HepG2 (cell line): ENCODE measurements around the gene CIT. TPM values are rescaled to one million over a fixed set of nuclear protein-coding genes. Genes with fewer than 3 reads are reported as not detected.

Experiments
- AHR ChIP-seq: IDR thresholded peaks from 2 replicates; pipeline ENCODE4 v1.6.1; 2018; ENCODE audit warnings: missing genetic modification reagents, missing compliant biosample characterization
- RXRA ChIP-seq: sonication (generic); formaldehyde crosslinking; IDR thresholded peaks from 2 replicates; pipeline ENCODE4 v1.5.1; 2020; ENCODE audit warnings: missing genetic modification reagents
- TP53 ChIP-seq: sonication (generic); formaldehyde crosslinking; conservative IDR thresholded peaks from 2 replicates; pipeline ENCODE4 v1.4.0; 2020; ENCODE audit warnings: missing genetic modification reagents
- ZBTB40 ChIP-seq, 2 experiments: fragments of 450-650 bp in 1 of 2; sonication (generic) in 1 of 2; formaldehyde crosslinking in 1 of 2; IDR thresholded peaks; 2 replicates each; pipeline versions ENCODE4 v1.6.1 to v1.8.0; 2016 to 2022; ENCODE audit warnings: antibody characterized with exemption in 1 of 2, mild to moderate bottlenecking in 1 of 2, missing genetic modification reagents in 1 of 2
- ZNF543 ChIP-seq: sonication (generic); formaldehyde crosslinking; IDR thresholded peaks from 2 replicates; pipeline ENCODE4 v1.4.0; 2020; ENCODE audit warnings: mild to moderate bottlenecking, missing genetic modification reagents
- polyA plus RNA-seq, 8 experiments: library from polyadenylated mRNA; depleted of rRNA in 3 of 8; stranded (reverse) in 7 of 8; unstranded in 1 of 8; fragments of >200 nt; fragmentation: Illumina TruSeq in 4 of 8; extraction: Trizol in 4 of 8; gene quantifications; 2 replicates each; pipeline versions ENCODE4 v1.2.1 to v1.2.3, GENCODE V29; 2011 to 2016; ENCODE audit warnings: low read depth in 4 of 8, missing spikeins in 1 of 8, mixed read lengths in 1 of 8; ENCODE audit not compliant: insufficient read depth in 1 of 8
- total RNA-seq, 5 experiments: library from RNA; depleted of rRNA; stranded (reverse); fragments of >200 nt; fragmentation: Illumina TruSeq; extraction: Trizol; gene quantifications; 2 replicates each; pipeline ENCODE4 v1.2.3, GENCODE V29; 2016; ENCODE audit warnings: low read depth in 1 of 5

CIT gene
- total and polyA plus RNA-seq, 2 of the 13 experiments (the other 11 are each of a cell fraction or from before 2014, with no cell fraction given): 7.7 to 11.7 TPM

DNA sequence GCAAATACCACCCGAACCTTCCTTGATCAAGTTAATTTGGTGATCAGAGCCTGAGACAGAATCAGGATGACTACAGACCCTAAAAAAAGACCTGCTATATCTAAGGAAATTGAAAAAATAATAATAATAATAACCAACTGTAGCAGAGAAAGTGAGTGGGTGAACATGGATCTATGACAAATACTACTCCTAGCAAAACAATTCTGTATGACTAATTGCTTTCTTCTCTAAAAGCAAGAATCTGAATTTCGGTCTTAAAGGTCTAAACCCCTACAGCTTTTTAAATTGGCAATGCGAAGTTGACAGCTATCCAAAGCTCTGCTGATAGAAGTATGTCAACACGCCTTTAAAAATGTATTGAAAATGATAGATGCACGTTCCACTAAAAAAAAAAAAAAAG lies 107.0 kb downstream of the CIT start (continued):
- no peak for TF ChIP-seq ZBTB40 (IDR thresholded peaks at IDR 0.05)
- no peak for TF ChIP-seq ZBTB40 (CRISPR knock-in tag; IDR thresholded peaks at IDR 0.05)
- no peak for TF ChIP-seq RXRA (CRISPR knock-in tag)
- TF ChIP-seq AHR: no peak
- TF ChIP-seq TP53 (CRISPR knock-in tag): no peak
- no peak for TF ChIP-seq ZNF543
